K562 treated with DMSO at 1 percent for 48 hours (cell line): ENCODE results near the gene NTN1. TPM values are rescaled to one million over a fixed set of nuclear protein-coding genes. Genes with fewer than 3 reads are reported as not detected.

Experiments
- total RNA-seq: library from RNA; unstranded; fragments of 300-600 nt; gene quantifications from 2 replicates; pipeline ENCODE4 v1.2.3, GENCODE V29; 2022; ENCODE audit warnings: low replicate concordance; ENCODE audit errors: extremely low read depth

The NTN1 gene
- not detected in 2 replicates for total RNA-seq

GRCh38 chr17:9021158-9021991 lies at the start of gene NTN1:
TSS of gene NTN1 (plus strand) at chr17:9021510. CDS start at chr17:9022374, 864 bp downstream.

Other genes with a start within 250 kb of the NTN1 start
- not detected in 2 replicates for gene MFSD6L, start 222.1 kb upstream of the NTN1 start, total RNA-seq
- not detected in 2 replicates for gene PIK3R6, start 153.8 kb upstream of the NTN1 start, total RNA-seq
- gene PIK3R5, start 55.8 kb upstream of the NTN1 start, total RNA-seq: not detected in 2 replicates